IMR-90 (cell line): ENCODE measurements around the gene HNRNPA1L2. TPM values are rescaled to one million over a fixed set of nuclear protein-coding genes. Genes with fewer than 3 reads are reported as not detected.

Experiments
- ATAC-seq: fragments of 200-7000 bp; cut with Tn5 transposase; 2 replicates; pipeline ENCODE4 v1.9.1; 2020; ENCODE audit warnings: low read depth, mild to moderate bottlenecking, moderate library complexity
- BruUV-seq: library from RNA; stranded (reverse); fragments of 400-500 nt; replicated peaks from 2 replicates; lab custom pipeline; 2021; lab: Mats Ljungman, UMichigan
- CTCF ChIA-PET: fragments of 300-600 bp; formaldehyde crosslinking; extraction: SDS; loops from one replicate; lab custom pipeline; 2021; ENCODE audit warnings: antibody characterized with exemption; lab: Yijun Ruan, JAX
- POLR2A ChIA-PET: fragments of 300-600 bp; sonication (Branson Sonifier 250); formaldehyde crosslinking; loops from one replicate; lab custom pipeline; 2022; ENCODE audit warnings: antibody characterized with exemption; ENCODE audit not compliant: unreplicated experiment; lab: Charles Lee
- DNase-seq: peaks from one replicate; pipeline ENCODE4 v3.0.0; 2013
- H2AFZ ChIP-seq: replicated peaks from 2 replicates; pipeline ENCODE3; 2013; ENCODE audit warnings: low read length, mild to moderate bottlenecking; ENCODE audit not compliant: poor library complexity
- H2AK5ac ChIP-seq: 2 replicates; pipeline ENCODE4 v1.6.1; 2013; ENCODE audit warnings: low read depth, low read length, inconsistent platforms
- H2AK9ac ChIP-seq: replicated peaks from 2 replicates; pipeline ENCODE3; 2013; ENCODE audit warnings: mild to moderate bottlenecking, low read depth, low read length, moderate library complexity; ENCODE audit not compliant: poor library complexity
- H2BK120ac ChIP-seq: 2 replicates; pipeline ENCODE4 v1.6.1; 2013; ENCODE audit warnings: low read depth, low read length, inconsistent platforms
- H2BK15ac ChIP-seq: 3 replicates; pipeline ENCODE4 v1.6.1; 2013; ENCODE audit warnings: low read depth, low read length, inconsistent platforms
- H2BK20ac ChIP-seq: 2 replicates; pipeline ENCODE4 v1.6.1; 2013; ENCODE audit warnings: low read depth, mild to moderate bottlenecking, inconsistent platforms, low read length, moderate library complexity
- H2BK5ac ChIP-seq: 2 replicates; pipeline ENCODE4 v1.6.1; 2013; ENCODE audit warnings: mild to moderate bottlenecking, low read depth, low read length, inconsistent platforms; ENCODE audit not compliant: poor library complexity, severe bottlenecking
- H3K14ac ChIP-seq: replicated peaks from 2 replicates; pipeline ENCODE4 v1.6.1; 2013; ENCODE audit warnings: low read depth, low read length, inconsistent platforms
- H3K18ac ChIP-seq: 2 replicates; pipeline ENCODE4 v1.6.1; 2013; ENCODE audit warnings: low read depth, low read length, control low read depth
- H3K23ac ChIP-seq: 2 replicates; pipeline ENCODE4 v1.6.1; 2013; ENCODE audit warnings: low read depth, low read length, inconsistent platforms
- H3K27ac ChIP-seq: 2 replicates; pipeline ENCODE4 v1.5.1; 2013; ENCODE audit warnings: mild to moderate bottlenecking, control low read depth, low read length; ENCODE audit not compliant: insufficient read depth
- H3K27me3 ChIP-seq: 2 replicates; pipeline ENCODE4 v1.6.1; 2013; ENCODE audit warnings: low read length; ENCODE audit not compliant: control insufficient read depth, insufficient read depth
- H3K36me3 ChIP-seq: 2 replicates; pipeline ENCODE4 v1.6.1; 2013; ENCODE audit warnings: low read length, mixed read lengths; ENCODE audit not compliant: control insufficient read depth, insufficient read depth
- H3K4ac ChIP-seq: 2 replicates; pipeline ENCODE4 v1.6.1; 2013; ENCODE audit warnings: low read depth, low read length, inconsistent platforms
- H3K4me1 ChIP-seq: 2 replicates; pipeline ENCODE4 v1.6.1; 2013; ENCODE audit warnings: low read length, mixed read lengths; ENCODE audit not compliant: control insufficient read depth, insufficient read depth
- H3K4me2 ChIP-seq: 2 replicates; pipeline ENCODE4 v1.6.1; 2013; ENCODE audit warnings: low read depth, mild to moderate bottlenecking, control low read depth, low read length, moderate library complexity
- H3K4me3 ChIP-seq: 2 replicates; pipeline ENCODE4 v1.5.1; 2013; ENCODE audit warnings: low read depth, mild to moderate bottlenecking, control low read depth, low read length, moderate library complexity; ENCODE audit not compliant: insufficient read depth
- H3K56ac ChIP-seq: 2 replicates; pipeline ENCODE4 v1.6.1; 2013; ENCODE audit warnings: low read length, inconsistent platforms; ENCODE audit not compliant: insufficient read depth; ENCODE audit errors: extremely low read depth
- H3K79me1 ChIP-seq, 2 experiments: 2 replicates each; pipeline ENCODE4 v1.6.1; 2013; ENCODE audit warnings: low read length in 2 of 2, inconsistent platforms in 1 of 2, low read depth in 1 of 2
- H3K9ac ChIP-seq: 2 replicates; pipeline ENCODE4 v1.6.1; 2013; ENCODE audit warnings: low read depth, low read length, control low read depth
- H3K9me1 ChIP-seq: 2 replicates; pipeline ENCODE4 v1.6.1; 2013; ENCODE audit warnings: low read length, inconsistent platforms; ENCODE audit not compliant: insufficient read depth
- H3K9me3 ChIP-seq: 2 replicates; pipeline ENCODE4 v1.6.1; 2013; ENCODE audit warnings: low read length; ENCODE audit not compliant: control insufficient read depth, insufficient read depth
- H4K20me1 ChIP-seq: 2 replicates; pipeline ENCODE4 v1.6.1; 2013; ENCODE audit warnings: low read length, inconsistent platforms; ENCODE audit not compliant: insufficient read depth
- H4K5ac ChIP-seq: 2 replicates; pipeline ENCODE4 v1.6.1; 2013; ENCODE audit warnings: mild to moderate bottlenecking, low read depth, low read length, control low read depth
- H4K8ac ChIP-seq, 2 experiments: 2 replicates each; pipeline ENCODE4 v1.6.1; 2013; ENCODE audit warnings: low read depth in 2 of 2, low read length in 2 of 2, control low read depth in 1 of 2, inconsistent platforms in 1 of 2
- H4K91ac ChIP-seq: 2 replicates; pipeline ENCODE4 v1.6.1; 2013; ENCODE audit warnings: low read depth, low read length, inconsistent platforms; ENCODE audit not compliant: insufficient read depth
- BHLHE40 ChIP-seq: fragments of 150-350 bp; IDR thresholded peaks from 2 replicates; pipeline ENCODE4 v1.6.1; 2016; ENCODE audit warnings: mild to moderate bottlenecking, low read depth, low read length
- MAFK ChIP-seq: IDR thresholded peaks from 2 replicates; pipeline ENCODE4 v1.6.1; 2012; ENCODE audit warnings: low read depth, low read length, improper control_type of control experiment
- SMC3 ChIP-seq: fragments of 150-350 bp; IDR thresholded peaks from 2 replicates; pipeline ENCODE4 v1.6.1; 2016; ENCODE audit warnings: low read depth, mild to moderate bottlenecking, antibody characterized with exemption, low read length, moderate library complexity
- WGBS, 2 experiments: methylation state at CpG; one replicate each; pipeline versions ENCODE4 v1.1.5 to v1.1.7; 2013; ENCODE audit warnings: missing lambda C conversion rate in 2 of 2; ENCODE audit not compliant: insufficient read length in 1 of 2; ENCODE audit errors: extremely low coverage in 2 of 2; 5-methylcytosine and 5-hydroxymethylcytosine counted together
- dilution Hi-C: fragments of 300-500 bp; cut with HindIII; formaldehyde crosslinking; loops from one replicate; pipeline ENCODE4 v1.14.3; 2018; ENCODE audit warnings: low sequenced_read_pairs; ENCODE audit not compliant: unreplicated experiment
- in situ Hi-C: fragments of 300-500 bp; cut with MboI; formaldehyde crosslinking; loops from 3 replicates; pipeline ENCODE4 v1.14.3; 2019; ENCODE audit warnings: low sequenced_read_pairs, inconsistent platforms, mixed read lengths
- intact Hi-C: fragments of 100-400 bp; cut with micrococcal nuclease; formaldehyde crosslinking; loops from 2 replicates; pipeline ENCODE4 v1.10.0; 2022
- polyA plus RNA-seq, 3 experiments: library from polyadenylated mRNA; depleted of rRNA; stranded (reverse); fragments of >200 nt; gene quantifications; 2 replicates each; pipeline ENCODE4 v1.2.3, GENCODE V29; 2012; ENCODE audit warnings: low replicate concordance in 1 of 3
- total RNA-seq: library from RNA; depleted of rRNA; stranded (reverse); fragments of >200 nt; gene quantifications from 2 replicates; pipeline ENCODE4 v1.2.3, GENCODE V29; 2012; rRNA removed

HNRNPA1L2 gene
- total and polyA plus RNA-seq, 2 of the 4 experiments (the other 2 are of a cell fraction) = 3.4 to 9.3 TPM

- no peak overlapping the region for H3K4ac ChIP-seq
- H3K79me1 ChIP-seq = peaks cover 9 to 10% of the 10 kb centered on the region in 2 experiments; a peak in 3 of 4 replicates
- no peak overlapping the region for H2BK120ac ChIP-seq
- H3K23ac ChIP-seq = no peak overlapping the region
- no peaks in the 10 kb centered on the region for H3K27me3 ChIP-seq
- H3K18ac ChIP-seq = no peak overlapping the region
- no peak overlapping the region for H3K14ac ChIP-seq
- intact Hi-C loops = no loop called here
- dilution Hi-C loops = no loop called here
- no peak overlapping the region for H3K4me3 ChIP-seq
- H2AFZ ChIP-seq = no peak overlapping the region
- no TSS peak for BruUV-seq
- no peaks in the 10 kb centered on the region for H4K20me1 ChIP-seq
- no peak overlapping the region for H4K91ac ChIP-seq
- WGBS, 2 experiments = no CpG with 5 or more reads among the region's 4 CpGs
- no peaks in the 10 kb centered on the region for H3K4me1 ChIP-seq
- H2AK5ac ChIP-seq = no peak overlapping the region
- H4K8ac ChIP-seq = no peak overlapping the region
- ChIA-PET POLR2A (no interaction called here), CTCF (no interaction called here)
- H2BK5ac ChIP-seq = no peak overlapping the region
- DNase-seq (no peak), ATAC-seq (no peak)
- no peaks in the 10 kb centered on the region for H3K9me1 ChIP-seq
- H3K9ac ChIP-seq = no peak overlapping the region
- H3K36me3 ChIP-seq = peaks cover 25% of the 10 kb centered on the region
- H3K9me3 ChIP-seq = no peaks in the 10 kb centered on the region
- no peak overlapping the region for H2BK20ac ChIP-seq
- no peak overlapping the region for H3K56ac ChIP-seq
- H2AK9ac ChIP-seq = no peak overlapping the region
- H4K5ac ChIP-seq = no peak overlapping the region
- no peak overlapping the region; the same call in 1 of the 2 replicates for H3K4me2 ChIP-seq
- H2BK15ac ChIP-seq = no peak overlapping the region
- no peak overlapping the region for H3K27ac ChIP-seq
- in situ Hi-C loops = no loop called here
- no peak for TF ChIP-seq SMC3
- TF ChIP-seq MAFK = no peak
- TF ChIP-seq BHLHE40 = no peak
Observed at GRCh38 chr13:52686376-52686775, 44.1 kb downstream of the HNRNPA1L2 start.

Other genes starting within 250 kb of the HNRNPA1L2 start
- gene THSD1, start 236.3 kb upstream of the HNRNPA1L2 start, total RNA-seq = 14.7 and 19.0 TPM in 2 replicates
- 10.9 and 12.1 TPM in 2 replicates for gene THSD1, start 236.3 kb upstream of the HNRNPA1L2 start, polyA plus RNA-seq (2012; rRNA removed)
- 16.7 and 23.1 TPM in 2 replicates for gene VPS36, start 191.8 kb upstream of the HNRNPA1L2 start, total RNA-seq
- gene VPS36, start 191.8 kb upstream of the HNRNPA1L2 start, polyA plus RNA-seq (2012; rRNA removed) = 9.6 and 14.8 TPM in 2 replicates
- gene CKAP2, start 187.0 kb upstream of the HNRNPA1L2 start, total RNA-seq = 44.6 and 62.5 TPM in 2 replicates
- 17.9 and 23.0 TPM in 2 replicates for gene CKAP2, start 187.0 kb upstream of the HNRNPA1L2 start, polyA plus RNA-seq (2012; rRNA removed)
- 21.5 and 41.4 TPM in 2 replicates for gene SUGT1, start 10.4 kb downstream of the HNRNPA1L2 start, total RNA-seq
- gene SUGT1, start 10.4 kb downstream of the HNRNPA1L2 start, polyA plus RNA-seq (2012; rRNA removed) = 24.6 and 25.6 TPM in 2 replicates
- not detected in 2 replicates for gene CNMD, start 97.4 kb downstream of the HNRNPA1L2 start, total RNA-seq
- not detected in 2 replicates for gene CNMD, start 97.4 kb downstream of the HNRNPA1L2 start, polyA plus RNA-seq (2012; rRNA removed)
- gene PCDH8, start 206.2 kb downstream of the HNRNPA1L2 start, total RNA-seq = not detected in 2 replicates
- gene PCDH8, start 206.2 kb downstream of the HNRNPA1L2 start, polyA plus RNA-seq (2012; rRNA removed) = not detected in 2 replicates